HFF-Myc (cell line): ENCODE data around the gene UBE2QL1.

Experiments
- DNase-seq: peaks from one replicate; pipeline ENCODE4 v3.0.0-alpha.2; 2011; ENCODE audit warnings: low read depth; ENCODE audit errors: extremely low read depth
- H3K4me3 ChIP-seq: replicated peaks from 2 replicates; pipeline ENCODE4 v1.5.1; 2011; ENCODE audit warnings: low read depth, mild to moderate bottlenecking, control low read depth, low read length
- CTCF ChIP-seq: IDR thresholded peaks from 2 replicates; pipeline ENCODE4 v1.5.1; 2012; ENCODE audit warnings: mild to moderate bottlenecking, low read depth, low read length, control low read depth; ENCODE audit errors: missing control alignments

The UBE2QL1 gene, protein sequence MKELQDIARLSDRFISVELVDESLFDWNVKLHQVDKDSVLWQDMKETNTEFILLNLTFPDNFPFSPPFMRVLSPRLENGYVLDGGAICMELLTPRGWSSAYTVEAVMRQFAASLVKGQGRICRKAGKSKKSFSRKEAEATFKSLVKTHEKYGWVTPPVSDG

GRCh38 chr5:6448622-6449464, at the start of gene UBE2QL1:
TSS of gene UBE2QL1 (plus strand) at chr5:6448859. CDS start at chr5:6448894, 35 bp downstream.
- TF ChIP-seq CTCF, result no peak
- DNase-seq, result no peak
- no peak within 1 kb of the TSS for H3K4me3 ChIP-seq

DNA sequence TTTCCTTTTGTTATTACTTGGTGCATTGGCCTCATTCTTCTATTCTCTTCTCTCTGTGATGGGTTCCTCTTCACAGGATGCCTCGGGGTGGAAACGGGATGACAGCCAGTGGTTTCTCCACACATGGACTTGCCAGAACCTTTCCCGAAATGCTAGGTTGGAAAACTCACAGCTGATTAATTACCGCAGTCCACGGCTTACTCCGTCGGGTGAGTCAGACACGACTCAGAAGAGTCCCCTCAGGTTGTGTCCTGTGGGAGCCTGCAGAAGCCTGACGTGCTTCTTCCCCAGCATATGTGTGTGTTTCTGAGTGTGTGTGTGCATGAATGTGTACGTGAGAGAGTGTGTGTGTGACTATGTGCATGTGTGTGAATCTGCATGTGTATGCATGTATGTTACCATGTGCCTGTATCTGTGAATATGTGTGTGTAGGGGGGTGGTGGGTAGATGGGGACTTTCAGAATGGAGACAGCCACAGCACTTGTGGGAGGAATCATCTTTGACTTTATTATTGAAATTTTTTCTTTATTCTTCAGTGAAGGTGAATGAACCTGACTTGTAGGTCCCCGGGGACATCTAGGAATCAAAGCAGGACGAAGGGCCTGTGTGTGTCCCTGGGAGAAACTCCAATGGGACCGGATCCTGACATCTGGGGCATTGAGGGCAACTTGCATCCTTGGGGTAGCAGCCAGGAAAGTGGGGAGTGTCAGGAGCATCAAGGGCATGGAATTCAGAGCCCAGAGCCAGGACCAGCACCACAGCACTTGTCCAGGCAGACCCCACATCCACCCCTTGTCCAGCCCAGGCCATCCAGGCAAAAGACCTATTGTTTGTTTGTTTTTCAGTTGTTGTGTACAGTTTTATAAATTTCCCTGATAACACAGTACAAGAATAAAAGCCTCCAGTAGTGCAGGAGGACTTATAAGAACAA, 48.4 kb upstream of the UBE2QL1 start:
- no peak overlapping the region for H3K4me3 ChIP-seq
- DNase-seq, result peak; percentile 26
- no peak for TF ChIP-seq CTCF

DNA sequence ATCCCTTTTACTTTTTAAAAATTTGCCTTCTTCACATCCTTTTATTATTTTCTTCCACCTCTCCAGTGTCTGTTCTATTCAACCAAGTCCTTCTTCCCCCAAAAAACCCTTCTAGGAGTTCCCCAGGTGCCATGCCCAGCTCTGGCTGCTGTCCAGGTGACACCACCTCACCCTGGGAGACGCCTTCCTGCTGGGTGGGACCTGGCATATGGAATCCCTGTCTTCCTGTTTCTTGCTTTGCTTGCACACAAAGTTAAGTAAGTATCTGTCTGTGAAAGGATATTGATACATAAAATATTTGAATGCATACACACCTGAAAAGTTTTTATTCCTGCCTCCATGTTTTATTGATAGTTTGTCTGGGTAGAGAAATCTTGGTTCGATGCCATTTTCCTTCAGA, 47.2 kb upstream of the UBE2QL1 start:
- DNase-seq, result no peak
- no peak overlapping the region for H3K4me3 ChIP-seq
- no peak for TF ChIP-seq CTCF

DNA sequence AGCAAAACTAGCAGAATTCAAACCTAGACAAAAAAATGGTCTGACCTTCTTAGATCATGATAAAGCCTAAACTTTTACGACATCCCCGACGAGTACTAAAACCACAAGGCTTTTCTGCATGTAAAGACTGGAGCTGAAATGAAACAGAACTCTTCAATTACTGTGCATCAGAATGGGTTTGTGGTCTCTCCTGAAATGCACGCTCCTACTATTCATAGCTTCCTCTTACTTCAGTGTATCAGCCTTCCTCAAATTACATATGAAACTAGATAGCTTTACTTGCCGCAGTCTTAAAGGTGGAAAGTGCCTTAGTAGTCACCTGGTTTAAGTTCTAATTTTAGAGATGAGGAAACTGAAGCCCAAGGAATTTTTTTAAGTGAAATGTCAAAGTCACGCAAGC, 45.7 kb upstream of the UBE2QL1 start:
- TF ChIP-seq CTCF, result no peak
- no peak for DNase-seq
- H3K4me3 ChIP-seq, result no peak overlapping the region

DNA sequence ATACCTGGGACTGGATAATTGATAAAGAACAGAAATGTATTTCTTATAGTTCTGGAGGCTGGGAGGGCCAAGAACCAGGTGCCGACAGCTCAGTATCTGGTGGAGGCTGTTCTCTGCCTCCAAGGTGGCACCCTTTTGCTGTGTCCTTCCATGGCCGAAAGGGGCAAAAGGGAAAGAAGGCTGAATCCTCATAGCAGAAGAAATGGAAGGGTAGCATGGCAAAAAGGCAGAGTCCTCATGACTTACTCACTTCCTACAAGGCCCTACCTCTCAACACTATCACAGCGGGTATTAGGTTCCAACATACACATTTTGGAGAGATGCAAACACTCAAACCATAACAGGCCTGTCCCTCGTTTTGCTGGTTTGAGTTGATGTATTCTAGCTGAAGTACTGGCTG, 45.2 kb upstream of the UBE2QL1 start:
- no peak for TF ChIP-seq CTCF
- no peak for DNase-seq
- H3K4me3 ChIP-seq, result no peak overlapping the region

GRCh38 chr5:6404129-6404528, 44.5 kb upstream of the UBE2QL1 start:
- DNase-seq, result peak; percentile 30
- no peak for TF ChIP-seq CTCF
- no peak overlapping the region for H3K4me3 ChIP-seq
